Measurements from ENCODE around the gene FGFBP1. TPM values are rescaled to one million over a fixed set of nuclear protein-coding genes. Genes with fewer than 3 reads are reported as not detected.

The FGFBP1 gene
- total RNA-seq, 3 donors from 2014 or later (not counting 1 experiment from before 2014, with no cell fraction given), result not detected

- WGBS (ENCODE audit: insufficient coverage), result 91% methylated on average over 5 of the region's 5 CpGs
- intact Hi-C loops (cut with micrococcal nuclease), result no loop called here
- H3K36me3 ChIP-seq (ENCODE audit: control insufficient read depth, insufficient read depth, low read length), result no peaks in the 10 kb centered on the region
- DNase-seq (no peak), ATAC-seq (no peak)
- no peak overlapping the region for H3K27ac Mint-ChIP-seq
- H3K36me3 Mint-ChIP-seq, result no peaks in the 10 kb centered on the region
- H3K27me3 Mint-ChIP-seq (ENCODE audit: low read depth in 2 of 2), result peaks cover 6 to 16% of the 10 kb centered on the region in 2 donors
- H3K4me3 ChIP-seq (ENCODE audit: low read length), result no peak overlapping the region
- H3K4me1 ChIP-seq (ENCODE audit: control insufficient read depth, insufficient read depth, low read length), result no peaks in the 10 kb centered on the region
- no peaks in the 10 kb centered on the region for H3K27me3 ChIP-seq (ENCODE audit: control insufficient read depth, insufficient read depth, low read length)
- no peak overlapping the region for H3K27ac ChIP-seq (ENCODE audit: low read length)
- H3K9me3 Mint-ChIP-seq, result no peaks in the 10 kb centered on the region
- no peaks in the 10 kb centered on the region for H3K9me3 ChIP-seq (ENCODE audit: control insufficient read depth, insufficient read depth, low read length)
- no peak overlapping the region for H3K4me3 Mint-ChIP-seq
- no peak for TF ChIP-seq CTCF (IDR thresholded peaks at IDR 0.05)
- peaks cover 5 to 10% of the 10 kb centered on the region in 2 donors for H3K4me1 Mint-ChIP-seq
These were observed 6.9 kb downstream of the FGFBP1 start for GRCh38 chr4:15931451-15932210.

GRCh38 chr4:15930314-15930713 lies 8.2 kb downstream of the FGFBP1 start:
- H3K36me3 Mint-ChIP-seq, result no peaks in the 10 kb centered on the region
- DNase-seq (no peak), ATAC-seq (no peak)
- H3K27ac Mint-ChIP-seq, result no peak overlapping the region
- intact Hi-C loops (cut with micrococcal nuclease), result no loop called here
- Histone ChIP-seq H3K9me3 (ENCODE audit: control insufficient read depth, insufficient read depth, low read length) (no peaks in the 10 kb centered on the region), H3K36me3 (ENCODE audit: control insufficient read depth, insufficient read depth, low read length) (no peaks in the 10 kb centered on the region), H3K27ac (ENCODE audit: low read length) (no peak overlapping the region), H3K27me3 (ENCODE audit: control insufficient read depth, insufficient read depth, low read length) (no peaks in the 10 kb centered on the region), H3K4me1 (ENCODE audit: control insufficient read depth, insufficient read depth, low read length) (no peaks in the 10 kb centered on the region), H3K4me3 (ENCODE audit: low read length) (no peak overlapping the region)
- H3K9me3 Mint-ChIP-seq, result no peaks in the 10 kb centered on the region
- TF ChIP-seq CTCF (IDR thresholded peaks at IDR 0.05), result no peak
- no peak overlapping the region for H3K4me3 Mint-ChIP-seq
- peaks cover 5 to 10% of the 10 kb centered on the region in 2 donors for H3K4me1 Mint-ChIP-seq
- WGBS (ENCODE audit: insufficient coverage), result 55% methylated on average over 7 of the region's 7 CpGs
- peaks cover 6 to 16% of the 10 kb centered on the region in 2 donors for H3K27me3 Mint-ChIP-seq (ENCODE audit: low read depth in 2 of 2)

- no peak overlapping the region for H3K4me3 ChIP-seq (ENCODE audit: low read length)
- DNase-seq (no peak), ATAC-seq (no peak)
- no peaks in the 10 kb centered on the region for H3K4me1 ChIP-seq (ENCODE audit: control insufficient read depth, insufficient read depth, low read length)
- Mint-ChIP-seq H3K9me3 (no peaks in the 10 kb centered on the region), H3K4me3 (no peak overlapping the region), H3K27ac (no peak overlapping the region), H3K36me3 (no peaks in the 10 kb centered on the region), H3K4me1 (peaks cover 5 to 10% of the 10 kb centered on the region in 2 donors), H3K27me3 (ENCODE audit: low read depth in 2 of 2) (peaks cover 3 to 16% of the 10 kb centered on the region in 2 donors)
- no peaks in the 10 kb centered on the region for H3K36me3 ChIP-seq (ENCODE audit: control insufficient read depth, insufficient read depth, low read length)
- H3K27ac ChIP-seq (ENCODE audit: low read length), result no peak overlapping the region
- H3K9me3 ChIP-seq (ENCODE audit: control insufficient read depth, insufficient read depth, low read length), result no peaks in the 10 kb centered on the region
- no peak for TF ChIP-seq CTCF (IDR thresholded peaks at IDR 0.05)
- intact Hi-C loops (cut with micrococcal nuclease), result no loop called here
- no peaks in the 10 kb centered on the region for H3K27me3 ChIP-seq (ENCODE audit: control insufficient read depth, insufficient read depth, low read length)
- 85% methylated on average over 3 of the region's 3 CpGs for WGBS (ENCODE audit: insufficient coverage)
These were observed 9.0 kb downstream of the FGFBP1 start for GRCh38 chr4:15929540-15929939.

GRCh38 chr4:15928883-15929282 lies 9.7 kb downstream of the FGFBP1 start:
- peaks cover 7 to 16% of the 10 kb centered on the region in 2 donors for H3K27me3 Mint-ChIP-seq (ENCODE audit: low read depth in 2 of 2)
- DNase-seq (no peak), ATAC-seq (no peak)
- Histone ChIP-seq H3K27me3 (ENCODE audit: control insufficient read depth, insufficient read depth, low read length) (no peaks in the 10 kb centered on the region), H3K4me3 (ENCODE audit: low read length) (no peak overlapping the region), H3K27ac (ENCODE audit: low read length) (no peak overlapping the region), H3K4me1 (ENCODE audit: control insufficient read depth, insufficient read depth, low read length) (no peaks in the 10 kb centered on the region), H3K36me3 (ENCODE audit: control insufficient read depth, insufficient read depth, low read length) (no peaks in the 10 kb centered on the region), H3K9me3 (ENCODE audit: control insufficient read depth, insufficient read depth, low read length) (no peaks in the 10 kb centered on the region)
- peaks cover 5 to 10% of the 10 kb centered on the region in 2 donors for H3K4me1 Mint-ChIP-seq
- no peaks in the 10 kb centered on the region for H3K36me3 Mint-ChIP-seq
- H3K27ac Mint-ChIP-seq, result no peak overlapping the region
- no peak overlapping the region for H3K4me3 Mint-ChIP-seq
- H3K9me3 Mint-ChIP-seq, result no peaks in the 10 kb centered on the region
- intact Hi-C loops (cut with micrococcal nuclease), result no loop called here
- TF ChIP-seq CTCF (IDR thresholded peaks at IDR 0.05), result no peak
- WGBS (ENCODE audit: insufficient coverage), result 93% methylated on average over 5 of the region's 5 CpGs

Data from natural killer cell (primary cell).